GM04503 (cell line): ENCODE data around the gene AFAP1.

ENCODE experiments used
- DNase-seq: peaks from one replicate; pipeline ENCODE4 v3.0.0-alpha.2; 2012; ENCODE audit warnings: low read depth

Gene AFAP1

GRCh38 chr4:7767526-7767925 lies 172.1 kb downstream of the AFAP1 start:
- no peak for DNase-seq

DNA sequence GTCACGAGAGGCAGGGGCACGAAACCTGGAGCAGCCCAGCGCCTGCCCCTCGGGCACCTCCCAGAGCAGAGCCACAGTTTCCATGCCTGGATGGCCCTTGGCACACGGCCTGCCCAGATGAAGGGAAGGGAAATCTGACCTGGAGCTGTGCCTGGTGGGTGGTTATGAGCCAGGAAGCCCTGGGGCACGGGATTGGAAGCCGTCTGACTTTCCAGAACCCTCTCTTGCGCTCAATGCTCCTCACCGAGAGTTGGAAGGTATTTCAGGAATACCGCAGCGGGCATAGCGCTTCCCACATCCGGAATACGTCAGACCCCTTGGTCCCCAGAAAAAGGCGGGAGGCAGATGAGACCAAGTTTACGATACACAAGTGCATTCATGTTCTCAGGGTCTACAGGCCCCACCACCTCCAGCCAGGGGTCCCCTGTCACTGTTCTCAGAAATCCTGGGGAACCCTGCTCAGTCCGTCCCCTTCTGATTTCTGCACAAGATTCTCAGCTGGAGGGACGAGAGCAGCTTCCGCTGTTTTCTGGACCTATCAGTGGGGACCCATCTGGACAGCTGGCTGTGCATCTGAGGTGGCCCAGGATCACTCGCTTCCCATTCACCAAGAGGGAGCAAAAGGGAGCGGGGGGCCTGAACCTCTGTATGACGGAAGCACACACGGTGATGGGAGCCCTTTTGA lies 172.9 kb downstream of the AFAP1 start:
- DNase-seq: no peak

DNA sequence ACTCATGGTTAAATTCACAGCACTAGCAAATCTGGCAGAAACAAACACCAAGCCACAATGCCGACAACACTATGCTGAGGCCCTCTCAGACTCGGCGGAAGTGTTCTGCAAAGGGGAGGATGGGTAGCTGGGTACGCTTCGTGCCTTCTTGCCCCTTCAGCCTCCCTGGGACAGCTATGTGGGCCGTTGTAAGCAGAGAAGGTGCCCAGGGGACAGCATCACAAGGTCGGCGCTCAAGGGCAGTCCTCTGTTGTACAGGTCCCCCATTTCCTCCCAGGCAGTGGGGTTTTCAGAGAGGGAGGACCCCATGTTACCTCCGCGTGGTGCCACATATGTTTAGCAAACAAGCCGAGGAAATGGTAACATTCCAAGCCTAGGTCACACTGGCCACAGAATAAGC lies 173.6 kb downstream of the AFAP1 start:
- no peak for DNase-seq

DNA sequence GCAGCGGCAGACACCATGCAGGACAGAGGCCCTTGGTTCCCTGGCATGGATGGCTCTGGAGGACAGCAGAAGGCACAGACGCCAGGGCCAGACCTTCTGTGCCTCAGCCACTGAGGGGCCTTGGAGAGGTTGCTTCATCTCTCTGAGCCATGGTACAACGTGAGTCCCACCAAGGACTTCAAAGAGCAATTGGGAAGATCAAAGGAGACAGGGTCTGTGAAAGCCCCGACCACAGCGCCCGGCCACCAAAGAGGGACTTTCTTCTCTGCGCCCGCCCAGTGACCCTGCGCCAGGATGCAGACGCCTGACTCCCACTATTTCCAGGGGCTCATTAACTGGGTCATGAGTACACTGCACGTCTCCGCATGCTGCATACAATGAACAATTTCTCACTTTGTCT lies 174.0 kb downstream of the AFAP1 start:
- DNase-seq: no peak

GRCh38 chr4:7764466-7764865 lies 175.2 kb downstream of the AFAP1 start:
- no peak for DNase-seq

GRCh38 chr4:7763788-7764187 lies 175.9 kb downstream of the AFAP1 start:
- DNase-seq: no peak

DNA sequence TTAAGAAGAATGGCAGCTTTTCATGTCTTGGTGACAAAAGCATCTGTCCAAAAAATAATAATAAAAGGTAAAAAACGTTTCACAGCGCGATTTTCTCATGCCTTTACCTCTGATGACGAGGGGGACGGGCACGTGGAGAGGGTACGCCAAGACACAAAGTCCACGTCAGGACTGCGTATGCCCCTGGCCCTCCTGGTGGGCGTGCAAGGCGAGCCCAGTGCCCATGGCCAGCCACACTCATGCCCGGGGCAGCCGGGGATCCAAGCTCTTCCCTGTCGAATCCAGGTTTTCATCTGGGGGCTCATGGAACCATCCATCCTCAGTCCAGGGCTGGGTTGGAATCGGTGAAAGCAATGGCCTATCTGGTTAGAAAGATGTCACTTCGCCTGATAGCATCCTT lies 176.6 kb downstream of the AFAP1 start:
- DNase-seq: no peak

DNA sequence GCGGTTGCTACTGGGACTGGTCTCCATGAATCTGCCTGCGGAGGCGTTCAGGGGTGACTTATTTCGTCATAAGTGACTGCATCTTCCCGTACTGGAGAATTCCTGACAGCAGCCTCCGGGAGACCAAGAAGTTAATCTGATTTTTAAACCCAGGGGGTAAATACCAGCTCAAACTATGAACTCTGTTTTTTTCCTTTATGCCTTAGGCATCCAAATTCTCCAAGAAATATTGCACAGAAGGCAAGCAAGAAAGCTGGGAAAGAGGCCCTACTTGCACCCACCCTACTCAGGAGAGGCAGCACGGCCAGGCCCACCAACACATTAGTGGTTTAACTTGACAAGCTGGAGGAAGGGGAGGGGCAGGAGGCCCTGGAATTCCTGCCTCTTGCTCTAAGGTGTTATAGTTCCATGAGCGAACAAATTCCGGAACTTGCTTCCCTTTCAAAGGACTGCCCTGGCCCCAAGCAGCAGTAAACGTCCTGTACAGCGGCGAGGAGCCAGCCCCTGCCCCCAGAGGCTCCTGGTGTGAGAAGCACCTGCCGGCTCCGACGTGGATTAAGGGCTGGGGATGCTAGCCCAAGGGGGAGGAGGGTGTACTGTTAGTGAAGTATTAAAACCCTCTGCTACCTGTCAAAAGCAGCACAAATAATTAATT lies 177.2 kb downstream of the AFAP1 start:
- no peak for DNase-seq

DNA sequence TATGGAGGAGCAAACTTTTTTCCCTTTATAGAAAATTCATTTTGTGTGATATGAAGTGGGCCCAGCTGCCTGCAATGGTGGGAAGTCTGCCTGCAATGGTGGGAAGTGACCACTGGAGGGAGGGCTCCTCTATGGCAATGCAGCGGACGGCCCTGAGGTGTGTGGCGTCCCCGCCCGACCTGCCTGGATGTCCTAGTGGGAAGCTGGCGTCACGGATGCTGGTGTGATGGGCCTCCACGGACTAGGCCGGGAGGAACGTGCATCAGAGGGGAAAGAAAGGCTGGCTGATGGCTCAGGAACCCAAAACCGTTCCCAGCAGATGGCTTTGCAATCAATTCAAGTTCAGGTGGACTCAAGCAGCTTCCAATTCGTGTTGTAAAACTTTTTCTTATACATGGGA lies 177.9 kb downstream of the AFAP1 start:
- no peak for DNase-seq

GRCh38 chr4:7761312-7761711 lies 178.3 kb downstream of the AFAP1 start:
- DNase-seq: no peak

DNA sequence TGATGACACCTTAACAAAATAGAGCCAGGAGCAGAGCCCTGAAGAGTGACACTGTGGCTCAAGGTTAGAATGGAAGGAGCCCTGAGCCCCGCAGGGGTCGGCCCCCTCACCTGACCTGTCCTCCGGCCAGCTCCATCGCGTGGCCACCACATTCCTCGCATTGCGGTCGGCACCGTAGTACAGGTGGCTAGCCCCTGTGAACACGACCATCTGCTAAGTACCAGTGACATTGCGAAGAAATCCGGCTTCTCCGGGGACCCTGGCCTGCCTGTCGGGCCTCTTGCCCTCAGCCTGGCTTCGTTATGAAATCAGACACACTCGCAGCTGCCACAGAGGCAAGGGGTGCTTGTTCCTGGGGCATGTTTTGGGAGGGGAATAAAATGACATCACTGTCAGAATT lies 179.0 kb downstream of the AFAP1 start:
- no peak for DNase-seq

- DNase-seq: no peak
Observed at GRCh38 chr4:7760228-7760627, 179.4 kb downstream of the AFAP1 start.

GRCh38 chr4:7759635-7760034 lies 180.0 kb downstream of the AFAP1 start:
- no peak for DNase-seq

GRCh38 chr4:7759216-7759615 lies 180.4 kb downstream of the AFAP1 start:
- DNase-seq: no peak

DNA sequence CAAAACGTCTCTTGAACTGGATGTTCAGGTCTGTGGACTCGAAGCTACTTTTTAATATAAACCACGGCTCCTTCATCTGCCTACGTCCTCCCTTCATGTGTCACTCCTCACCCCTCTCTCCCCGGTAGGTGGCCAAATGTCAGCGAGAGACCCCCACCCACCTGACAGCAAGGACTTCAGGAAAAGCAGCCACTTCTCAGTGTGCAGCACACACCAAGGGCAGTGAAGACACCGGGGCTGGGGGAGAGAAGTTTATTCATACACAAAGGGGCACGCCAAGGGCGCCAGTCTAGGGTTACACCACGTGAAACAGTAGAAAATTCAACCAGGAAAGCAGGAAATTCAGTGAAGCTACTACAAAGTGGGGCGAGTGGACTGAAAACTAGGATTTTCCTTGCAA lies 181.2 kb downstream of the AFAP1 start:
- DNase-seq: no peak

DNA sequence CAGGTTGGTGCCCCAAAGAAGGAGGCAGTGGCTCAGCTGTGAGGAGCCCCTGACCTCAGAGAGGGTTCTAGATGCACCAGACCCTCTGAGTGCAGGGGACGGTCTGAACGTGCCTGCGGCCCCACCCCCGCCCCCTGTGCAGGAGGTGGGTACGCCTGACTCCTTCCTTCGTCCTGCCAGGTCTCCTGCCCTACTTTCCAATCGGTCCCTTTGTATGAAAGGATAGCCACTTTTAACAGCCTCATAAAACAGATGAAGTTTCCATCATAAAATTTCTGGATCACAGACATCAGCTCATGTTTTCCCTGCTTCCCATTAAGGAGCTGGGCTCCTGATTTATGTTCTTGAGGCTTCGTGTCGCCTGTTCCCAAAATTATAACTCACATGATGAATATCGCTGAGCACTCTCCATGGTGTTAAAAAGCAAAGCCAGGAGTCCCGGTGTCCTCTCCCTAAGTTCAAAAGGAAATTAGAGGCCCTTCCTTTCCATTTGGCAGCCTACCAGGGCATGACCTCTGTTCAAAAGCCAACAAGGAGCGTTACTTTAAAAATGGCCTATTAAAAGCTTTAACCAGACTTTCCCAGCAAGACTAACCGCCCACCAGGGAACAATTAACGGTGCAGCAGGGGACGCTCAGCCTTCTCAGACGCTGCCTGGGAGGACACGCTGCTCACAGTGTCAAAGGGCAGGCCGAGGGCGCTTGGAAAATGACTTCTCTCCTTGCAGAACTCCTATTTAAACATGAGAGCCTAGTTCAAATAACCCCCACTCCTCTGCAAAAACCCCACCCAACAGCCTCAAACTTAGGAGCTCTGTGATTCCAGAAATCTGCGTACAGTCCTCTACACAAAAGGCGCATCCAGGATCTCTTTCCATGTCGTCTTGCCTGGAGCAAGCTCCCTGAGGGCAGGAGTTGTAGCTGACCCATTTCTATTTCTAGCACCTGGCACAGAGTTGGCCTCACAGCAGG lies 181.9 kb downstream of the AFAP1 start:
- DNase-seq: no peak

- DNase-seq: no peak
Observed at GRCh38 chr4:7756561-7757355, 182.9 kb downstream of the AFAP1 start.

DNA sequence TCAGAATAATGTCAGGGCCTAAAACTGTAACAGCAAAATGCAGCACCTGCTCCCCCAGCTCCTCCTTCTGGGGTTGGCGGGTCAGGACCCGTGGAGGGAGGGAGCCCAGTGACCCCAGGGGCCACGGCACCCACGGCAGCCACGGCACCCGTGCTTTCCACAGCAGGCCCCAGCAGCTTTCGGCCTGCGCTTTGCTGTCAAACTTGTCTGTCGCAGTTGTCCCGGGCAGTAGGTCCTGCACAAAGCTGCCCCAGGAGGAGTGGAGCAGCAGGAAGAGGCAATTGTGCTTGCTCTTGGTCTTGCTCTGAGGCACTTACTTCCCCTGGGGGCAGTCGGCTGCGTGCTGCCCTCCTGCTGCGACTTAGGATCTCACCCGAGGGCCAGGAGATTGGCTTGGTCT lies 183.6 kb downstream of the AFAP1 start:
- no peak for DNase-seq

DNA sequence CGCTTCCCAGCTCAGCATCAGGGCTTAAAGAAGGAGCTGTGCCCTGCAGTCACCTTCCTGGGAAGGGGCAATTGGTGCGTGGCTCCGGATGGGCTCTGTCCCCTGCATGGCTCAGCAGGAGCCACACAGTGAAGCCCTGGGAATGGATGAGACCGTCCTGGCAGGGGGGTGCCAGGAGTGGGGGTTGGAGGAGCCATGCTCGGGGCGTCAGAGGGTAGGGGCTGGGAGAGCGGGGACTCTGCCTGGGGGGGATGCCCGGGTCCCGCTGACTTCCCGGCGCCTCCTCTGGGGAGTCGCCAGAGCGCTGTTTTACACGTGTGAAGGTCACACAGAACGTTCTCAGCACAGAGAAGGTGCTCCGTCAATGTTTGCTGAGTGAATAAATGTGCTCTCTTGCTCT lies 184.1 kb downstream of the AFAP1 start:
- no peak for DNase-seq

DNA sequence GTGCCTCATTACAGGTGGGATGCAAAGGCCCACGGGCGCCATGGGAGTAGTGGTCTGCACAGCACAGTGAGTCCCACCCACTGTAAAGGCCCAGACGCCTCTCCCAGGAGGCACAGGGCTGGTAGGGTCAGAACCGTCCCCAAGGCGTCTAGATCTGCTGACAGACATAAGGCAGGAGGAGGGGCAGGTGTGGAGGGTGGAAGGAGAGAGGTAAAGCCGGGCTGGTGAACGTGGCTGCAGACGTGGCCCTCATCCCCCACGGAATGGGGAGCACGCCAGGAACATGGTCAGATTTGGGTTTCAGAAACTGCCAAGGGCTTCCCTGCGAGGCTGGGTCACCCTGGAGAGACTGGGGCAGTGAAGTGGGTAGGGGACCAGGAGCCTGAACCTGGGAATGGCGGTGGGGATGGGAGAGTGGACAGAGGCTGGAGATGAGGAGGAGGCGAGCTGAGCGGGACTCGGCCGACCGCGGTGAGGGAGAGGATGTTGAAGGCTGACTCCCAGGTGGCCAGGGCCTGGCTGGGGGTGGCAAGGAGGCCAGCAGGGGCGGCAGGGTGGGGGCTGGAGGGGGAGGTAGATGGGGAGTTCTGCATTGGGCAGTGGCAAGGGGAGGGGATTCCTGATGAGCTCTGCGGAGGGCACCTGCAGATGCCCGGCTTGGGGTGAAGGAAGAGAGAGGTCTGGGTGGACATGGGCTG lies 184.9 kb downstream of the AFAP1 start:
- no peak for DNase-seq

GRCh38 chr4:7753931-7754465 lies 185.7 kb downstream of the AFAP1 start:
- no peak for DNase-seq
